SW 1271 (cell line): ENCODE results near the gene ANKS1B.
"Not testable (repeated sequence)": the region's sequence is repeated elsewhere in the genome, so short reads cannot be mapped to it uniquely, and the experiment has no call there.

ENCODE experiments used
- DNase-seq, 2 experiments: peaks; one replicate each; lab custom pipeline; 2025; lab: John Stamatoyannopoulos, UW

Gene ANKS1B

GRCh38 chr12:99265648-99266047 is 719.1 kb downstream of the ANKS1B start:
- no peak for DNase-seq

- DNase-seq = no peak
Measured at GRCh38 chr12:99261256-99261655, 723.5 kb downstream of the ANKS1B start.

- no peak for DNase-seq
Measured at GRCh38 chr12:99260456-99260996, 724.2 kb downstream of the ANKS1B start.

GRCh38 chr12:99259040-99259934 is 725.4 kb downstream of the ANKS1B start:
- DNase-seq = no peak

- DNase-seq = no peak
Measured at GRCh38 chr12:99257672-99258071, 727.1 kb downstream of the ANKS1B start.

GRCh38 chr12:99253068-99253467 is 731.7 kb downstream of the ANKS1B start:
- peak in 1 of 2 experiments; percentile 12 for DNase-seq

GRCh38 chr12:99250091-99250490 is 734.6 kb downstream of the ANKS1B start:
- DNase-seq = no peak

GRCh38 chr12:99249543-99249942 is 735.2 kb downstream of the ANKS1B start:
- no peak for DNase-seq

- not testable (repeated sequence) for DNase-seq
Measured at GRCh38 chr12:99237907-99238538, 746.7 kb downstream of the ANKS1B start.

- DNase-seq = no peak
Measured at GRCh38 chr12:99235381-99235780, 749.4 kb downstream of the ANKS1B start.

- DNase-seq = no peak
Measured at GRCh38 chr12:99234702-99235101, 750.0 kb downstream of the ANKS1B start.

GRCh38 chr12:99232324-99232723 is 752.4 kb downstream of the ANKS1B start:
- no peak for DNase-seq

GRCh38 chr12:99231031-99231430 is 753.7 kb downstream of the ANKS1B start:
- no peak for DNase-seq

- DNase-seq = no peak
Measured at GRCh38 chr12:99224237-99224636, 760.5 kb downstream of the ANKS1B start.

- no peak for DNase-seq
Measured at GRCh38 chr12:99223579-99223978, 761.2 kb downstream of the ANKS1B start.

GRCh38 chr12:99213047-99213446 is 771.7 kb downstream of the ANKS1B start:
- no peak for DNase-seq

GRCh38 chr12:99212275-99212674 is 772.5 kb downstream of the ANKS1B start:
- no peak for DNase-seq

- DNase-seq = no peak
Measured at GRCh38 chr12:99205111-99205510, 779.6 kb downstream of the ANKS1B start.

- DNase-seq = no peak
Measured at GRCh38 chr12:99201906-99202645, 782.7 kb downstream of the ANKS1B start.

- DNase-seq = no peak
Measured at GRCh38 chr12:99200711-99201384, 783.9 kb downstream of the ANKS1B start.

- no peak for DNase-seq
Measured at GRCh38 chr12:99195474-99195873, 789.3 kb downstream of the ANKS1B start.

- DNase-seq = no peak
Measured at GRCh38 chr12:99192489-99192888, 792.2 kb downstream of the ANKS1B start.
